Fibroblast of lung (primary cell): ENCODE results near the gene LRRC58. TPM values are rescaled to one million over a fixed set of nuclear protein-coding genes. Genes with fewer than 3 reads are reported as not detected.
"Not testable (repeated sequence)": the region's sequence is repeated elsewhere in the genome, so short reads cannot be mapped to it uniquely, and the experiment has no call there.

ENCODE experiments used
- DNase-seq, 2 donors: peaks; one replicate each; pipeline versions ENCODE4 v3.0.0 to v3.0.0-alpha.2; 2010; ENCODE audit warnings: low read depth in 2 of 2
- H2AFZ ChIP-seq: 2 replicates; pipeline ENCODE4 v1.5.1; 2012; ENCODE audit warnings: low read length, control low read depth, inconsistent platforms
- H3K27ac ChIP-seq: 2 replicates; pipeline ENCODE4 v1.5.1; 2011; ENCODE audit warnings: low read length, control low read depth; ENCODE audit not compliant: insufficient read depth
- H3K27me3 ChIP-seq: 2 replicates; pipeline ENCODE4 v1.5.1; 2011; ENCODE audit warnings: mild to moderate bottlenecking, low read length; ENCODE audit not compliant: control insufficient read depth, insufficient read depth
- H3K36me3 ChIP-seq: 2 replicates; pipeline ENCODE4 v1.5.1; 2011; ENCODE audit warnings: low read length; ENCODE audit not compliant: control insufficient read depth, insufficient read depth
- H3K4me1 ChIP-seq: 2 replicates; pipeline ENCODE4 v1.5.1; 2011; ENCODE audit warnings: low read length; ENCODE audit not compliant: control insufficient read depth, insufficient read depth; ENCODE audit errors: extremely low read depth
- H3K4me2 ChIP-seq: 2 replicates; pipeline ENCODE4 v1.5.1; 2011; ENCODE audit warnings: low read length, control low read depth; ENCODE audit not compliant: insufficient read depth; ENCODE audit errors: extremely low read depth
- H3K4me3 ChIP-seq, 4 experiments: fragments of 200-600 bp in 1 of 4; sonication (generic) in 1 of 4; replicated peaks in 1 of 4; 2 replicates each; pipeline ENCODE4 v1.5.1; 2011 to 2016; ENCODE audit warnings: low read length in 4 of 4, low read depth in 3 of 4, mild to moderate bottlenecking in 3 of 4, control low read depth in 2 of 4, inconsistent platforms in 1 of 4, mixed read lengths in 1 of 4; ENCODE audit not compliant: insufficient read depth in 1 of 4; ENCODE audit errors: control extremely low read depth in 1 of 4
- H3K79me2 ChIP-seq: 2 replicates; pipeline ENCODE4 v1.5.1; 2012; ENCODE audit warnings: mild to moderate bottlenecking, low read length, inconsistent platforms; ENCODE audit not compliant: control insufficient read depth, insufficient read depth
- H3K9ac ChIP-seq: 2 replicates; pipeline ENCODE4 v1.5.1; 2011; ENCODE audit warnings: mild to moderate bottlenecking, low read length, control low read depth; ENCODE audit not compliant: insufficient read depth
- H3K9me3 ChIP-seq: 2 replicates; pipeline ENCODE4 v1.5.1; 2012; ENCODE audit warnings: low read depth, low read length; ENCODE audit not compliant: control insufficient read depth, insufficient read depth
- H4K20me1 ChIP-seq: 2 replicates; pipeline ENCODE4 v1.5.1; 2011; ENCODE audit warnings: low read length; ENCODE audit not compliant: control insufficient read depth, insufficient read depth; ENCODE audit errors: extremely low read depth
- CTCF ChIP-seq, 2 donors: IDR thresholded peaks in 1 of 2; conservative IDR thresholded peaks in 1 of 2; 1 replicate in 1 of 2; 2 replicates in 1 of 2; pipeline ENCODE4 v1.5.1; 2011 to 2012; ENCODE audit warnings: low read length in 2 of 2, control low read depth in 1 of 2, inconsistent platforms in 1 of 2, low read depth in 1 of 2, mild to moderate bottlenecking in 1 of 2
- EZH2 ChIP-seq: IDR thresholded peaks from 2 replicates; pipeline ENCODE4 v1.5.1; 2012; ENCODE audit warnings: low read length, control low read depth, mild to moderate bottlenecking; ENCODE audit errors: missing control alignments
- polyA plus RNA-seq, 2 donors: library from polyadenylated mRNA; depleted of rRNA in 1 of 2; stranded (reverse) in 1 of 2; unstranded in 1 of 2; fragments of >200 nt; gene quantifications; 2 replicates each; pipeline ENCODE4 v1.2.1, GENCODE V29; 2011 to 2012; ENCODE audit warnings: missing spikeins in 1 of 2
- total RNA-seq: library from RNA; depleted of rRNA; stranded (reverse); fragments of >200 nt; gene quantifications from 2 replicates; pipeline ENCODE4 v1.2.1, GENCODE V29; 2014

The LRRC58 gene
- total and polyA plus RNA-seq, 2 donors (not counting 1 experiment from before 2014, with no cell fraction given): 19.8 to 21.7 TPM

- Histone ChIP-seq H3K4me1 (no peaks in the 10 kb centered on the region), H3K27me3 (no peaks in the 10 kb centered on the region), H2AFZ (no peak overlapping the region), H3K4me2 (no peak overlapping the region), H3K9me3 (no peaks in the 10 kb centered on the region), H3K79me2 (no peaks in the 10 kb centered on the region), H4K20me1 (no peaks in the 10 kb centered on the region), H3K4me3 (no peak overlapping the region), H3K36me3 (no peaks in the 10 kb centered on the region), H3K9ac (no peak overlapping the region), H3K27ac (no peak overlapping the region)
- TF ChIP-seq EZH2 (no peak), CTCF (conservative IDR thresholded peaks at IDR 0.05 in 1 of 2, IDR thresholded peaks at IDR 0.05 in 1 of 2; ENCODE audit: low read depth in 1 of 2, low read length in 2 of 2) (no peak)
- peak; percentile 26 to 43 for DNase-seq
These were observed 25.0 kb downstream of the LRRC58 start for GRCh38 chr3:120324190-120324589.

DNA sequence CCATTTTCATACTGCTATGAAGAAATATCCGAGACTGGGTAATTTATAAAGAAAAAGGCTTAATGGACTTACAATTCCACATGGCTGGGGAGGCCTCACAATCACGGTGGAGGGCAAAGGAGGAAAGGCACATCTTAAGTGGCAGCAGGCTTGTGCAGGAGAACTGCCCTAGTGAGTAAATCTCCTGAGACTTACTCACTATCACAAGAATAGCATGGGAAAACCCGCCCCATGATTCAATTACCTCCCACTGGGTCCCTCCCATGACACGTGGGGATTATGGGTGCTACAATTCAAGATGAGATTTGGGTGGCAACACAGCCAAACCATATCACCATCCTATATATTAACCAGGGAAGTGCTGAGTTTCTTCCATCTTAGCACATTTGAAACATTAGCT is 25.4 kb downstream of the LRRC58 start:
- not testable (repeated sequence) for H3K4me3 ChIP-seq, H3K4me2 ChIP-seq, H3K79me2 ChIP-seq, H2AFZ ChIP-seq, H3K9me3 ChIP-seq, H3K36me3 ChIP-seq, H3K27me3 ChIP-seq, H4K20me1 ChIP-seq, H3K9ac ChIP-seq, H3K4me1 ChIP-seq, H3K27ac ChIP-seq
- DNase-seq: peak in 1 of 2 donors; percentile 6

DNA sequence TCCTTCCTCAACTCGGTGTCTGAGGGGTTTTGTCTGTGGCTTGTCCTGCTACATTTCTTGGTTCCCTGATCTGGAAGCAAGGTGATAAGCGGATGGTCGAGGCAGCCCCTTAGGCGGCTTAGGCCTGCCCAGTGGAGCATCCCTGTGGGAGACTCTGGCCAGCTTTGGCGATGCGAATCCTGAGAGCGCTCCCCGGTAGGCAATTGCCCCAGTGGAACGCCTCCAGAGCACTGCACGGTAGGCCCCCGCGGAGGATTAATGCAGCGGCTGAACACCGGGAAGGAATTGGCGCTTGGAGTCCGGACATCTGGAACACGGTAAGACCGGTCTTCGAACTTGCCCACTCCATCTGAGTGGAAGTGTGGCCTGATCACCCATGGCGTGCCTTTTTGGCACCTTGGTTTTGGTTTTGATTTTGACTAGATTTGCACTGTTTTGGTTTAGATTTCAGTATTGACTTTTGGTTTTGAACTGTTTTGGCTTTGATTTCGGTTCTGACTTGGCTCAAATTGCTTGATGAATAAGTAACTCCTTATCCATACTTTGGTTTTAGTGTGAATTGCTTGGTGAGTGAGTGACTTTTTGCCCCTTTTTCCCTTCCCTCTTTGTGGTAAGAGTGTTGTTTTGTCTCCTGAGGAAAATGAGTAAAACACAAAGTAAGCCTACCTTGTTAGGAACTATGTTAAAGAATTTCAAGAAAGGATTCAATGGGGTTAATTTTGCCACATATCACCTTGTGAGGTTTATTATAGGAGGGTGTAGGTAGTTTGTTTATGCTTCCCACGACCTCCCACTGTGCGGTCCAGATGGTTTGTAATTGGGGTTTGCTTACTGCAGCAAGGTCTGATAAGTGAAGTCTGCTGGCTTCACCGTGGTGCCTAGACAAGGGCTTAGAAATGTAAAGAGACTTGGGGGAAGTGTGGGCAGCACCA is 37.0 kb downstream of the LRRC58 start:
- Histone ChIP-seq H2AFZ (no peak overlapping the region), H3K9me3 (no peaks in the 10 kb centered on the region), H3K27me3 (no peaks in the 10 kb centered on the region), H3K27ac (no peak overlapping the region), H4K20me1 (no peaks in the 10 kb centered on the region), H3K9ac (no peak overlapping the region), H3K36me3 (no peaks in the 10 kb centered on the region), H3K4me3 (no peak overlapping the region), H3K4me1 (no peaks in the 10 kb centered on the region), H3K4me2 (no peak overlapping the region), H3K79me2 (no peaks in the 10 kb centered on the region)
- TF ChIP-seq CTCF (conservative IDR thresholded peaks at IDR 0.05 in 1 of 2, IDR thresholded peaks at IDR 0.05 in 1 of 2; ENCODE audit: low read depth in 1 of 2, low read length in 2 of 2) (no peak), EZH2 (no peak)
- DNase-seq: no peak
